GM10266 (cell line): ENCODE results near the gene FHL2.
"Not testable (repeated sequence)": the region's sequence is repeated elsewhere in the genome, so short reads cannot be mapped to it uniquely, and the experiment has no call there.

Source experiments
- DNase-seq: peaks from one replicate; pipeline ENCODE4 v3.0.0; 2012; ENCODE audit errors: extremely low spot score
- TF ChIP-seq, protein P1 (sequence below): IDR thresholded peaks from 2 replicates; pipeline ENCODE4 v1.5.1; 2012; ENCODE audit warnings: mild to moderate bottlenecking, low read depth; ENCODE audit not compliant: control insufficient read depth, insufficient read depth; ENCODE audit errors: missing control alignments

Gene FHL2

DNA sequence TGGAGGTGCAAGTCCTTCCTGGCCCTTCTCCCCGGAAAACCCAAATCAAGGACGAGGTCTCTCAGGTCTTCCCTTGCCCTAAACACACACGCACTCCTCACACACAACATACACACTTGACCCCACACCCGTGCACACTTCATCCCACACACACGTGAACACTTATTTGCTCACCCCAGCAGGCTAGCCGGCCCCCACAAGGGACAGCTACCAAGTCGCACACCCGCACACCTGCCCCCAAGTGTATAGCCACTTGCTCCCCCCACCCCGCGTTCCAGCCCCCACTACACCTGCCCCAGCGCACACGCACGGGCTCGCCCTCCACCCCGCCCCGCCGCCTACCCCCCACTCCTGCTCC is 69.7 kb downstream of the FHL2 start:
- peak; percentile 57 for DNase-seq
- TF ChIP-seq, protein P1, sequence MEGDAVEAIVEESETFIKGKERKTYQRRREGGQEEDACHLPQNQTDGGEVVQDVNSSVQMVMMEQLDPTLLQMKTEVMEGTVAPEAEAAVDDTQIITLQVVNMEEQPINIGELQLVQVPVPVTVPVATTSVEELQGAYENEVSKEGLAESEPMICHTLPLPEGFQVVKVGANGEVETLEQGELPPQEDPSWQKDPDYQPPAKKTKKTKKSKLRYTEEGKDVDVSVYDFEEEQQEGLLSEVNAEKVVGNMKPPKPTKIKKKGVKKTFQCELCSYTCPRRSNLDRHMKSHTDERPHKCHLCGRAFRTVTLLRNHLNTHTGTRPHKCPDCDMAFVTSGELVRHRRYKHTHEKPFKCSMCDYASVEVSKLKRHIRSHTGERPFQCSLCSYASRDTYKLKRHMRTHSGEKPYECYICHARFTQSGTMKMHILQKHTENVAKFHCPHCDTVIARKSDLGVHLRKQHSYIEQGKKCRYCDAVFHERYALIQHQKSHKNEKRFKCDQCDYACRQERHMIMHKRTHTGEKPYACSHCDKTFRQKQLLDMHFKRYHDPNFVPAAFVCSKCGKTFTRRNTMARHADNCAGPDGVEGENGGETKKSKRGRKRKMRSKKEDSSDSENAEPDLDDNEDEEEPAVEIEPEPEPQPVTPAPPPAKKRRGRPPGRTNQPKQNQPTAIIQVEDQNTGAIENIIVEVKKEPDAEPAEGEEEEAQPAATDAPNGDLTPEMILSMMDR: no peak

DNA sequence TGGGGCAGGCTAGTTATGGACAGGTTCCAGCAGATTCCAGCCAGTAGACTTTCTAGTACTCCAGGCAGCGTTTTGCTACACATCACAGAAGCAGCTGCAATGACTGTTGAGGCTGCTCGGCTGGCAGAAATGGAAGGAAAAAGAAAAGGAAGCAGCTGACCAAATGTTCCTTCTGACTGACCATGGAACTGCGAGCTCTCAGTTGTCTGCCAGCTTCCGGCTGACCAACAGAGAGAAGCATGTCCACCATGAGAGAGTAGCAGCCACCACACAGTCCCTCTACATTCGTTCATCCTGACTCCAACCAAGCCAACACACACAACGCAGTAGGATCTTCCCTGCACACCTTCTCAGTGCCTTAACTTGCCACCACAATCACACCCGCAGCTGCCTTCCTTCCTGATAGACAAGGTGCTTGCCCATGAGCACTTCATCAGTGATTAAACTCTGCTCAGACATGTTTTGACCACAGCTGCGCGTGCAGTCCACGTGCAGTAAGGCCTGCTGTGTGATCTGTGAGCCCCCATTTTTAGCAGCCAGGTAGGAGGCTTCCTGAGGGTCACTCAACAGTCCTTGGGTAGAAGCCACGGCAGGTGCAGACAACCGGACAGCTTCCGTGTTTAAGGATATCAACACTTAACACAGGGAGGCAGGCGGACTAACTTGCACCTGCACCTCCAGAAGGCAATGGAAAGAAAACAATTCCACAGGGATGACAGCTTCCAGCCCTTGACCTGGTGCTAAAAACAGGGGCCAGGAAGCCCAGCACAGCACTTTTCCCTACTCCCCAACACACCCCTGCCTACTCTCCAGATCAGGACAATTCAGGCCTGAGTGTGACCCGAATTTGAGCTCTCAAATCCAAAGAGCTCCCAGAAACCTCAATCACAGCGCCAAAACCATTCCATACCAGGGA is 70.3 kb downstream of the FHL2 start:
- TF ChIP-seq, protein P1: no peak
- DNase-seq: peak; percentile 58

DNA sequence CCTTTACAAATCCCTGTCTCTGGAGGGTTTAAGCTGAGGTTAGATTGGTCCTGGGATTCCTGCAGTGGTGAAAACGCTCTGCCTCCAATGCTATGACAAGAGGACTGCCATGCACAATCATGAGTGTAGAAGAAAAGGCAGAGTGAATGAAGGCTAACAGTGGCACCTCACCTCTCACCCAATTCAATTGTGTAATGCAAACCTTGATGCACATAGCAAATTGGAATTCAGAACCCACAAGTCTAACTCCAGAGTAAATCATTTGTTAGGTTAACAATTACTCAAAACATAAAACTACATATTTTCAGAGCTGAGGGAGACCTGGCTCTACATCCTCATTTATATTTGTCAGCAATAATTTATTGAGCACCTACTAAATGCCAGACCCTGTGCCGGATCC is 71.2 kb downstream of the FHL2 start:
- TF ChIP-seq, protein P1: no peak
- DNase-seq: no peak

DNA sequence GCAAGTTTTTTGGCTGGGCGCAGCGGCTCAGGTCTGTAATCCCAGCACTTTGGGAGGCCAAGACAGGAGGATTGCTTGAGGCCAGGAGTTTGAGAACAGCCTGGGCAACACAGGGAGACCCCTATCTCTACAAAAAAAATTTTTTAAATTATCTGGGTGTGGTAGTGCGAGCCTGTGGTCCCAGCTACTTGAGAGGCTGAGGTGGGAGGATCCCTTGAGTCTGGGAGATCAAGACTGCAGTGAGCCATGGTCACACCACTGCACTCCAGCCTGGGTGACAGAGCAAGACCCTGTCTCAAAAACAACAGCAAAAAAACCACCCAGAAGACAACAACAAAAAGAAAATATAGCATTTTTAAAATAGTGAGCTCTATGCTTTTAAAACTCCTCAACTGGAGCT is 71.6 kb downstream of the FHL2 start:
- DNase-seq: not testable (repeated sequence)

DNA sequence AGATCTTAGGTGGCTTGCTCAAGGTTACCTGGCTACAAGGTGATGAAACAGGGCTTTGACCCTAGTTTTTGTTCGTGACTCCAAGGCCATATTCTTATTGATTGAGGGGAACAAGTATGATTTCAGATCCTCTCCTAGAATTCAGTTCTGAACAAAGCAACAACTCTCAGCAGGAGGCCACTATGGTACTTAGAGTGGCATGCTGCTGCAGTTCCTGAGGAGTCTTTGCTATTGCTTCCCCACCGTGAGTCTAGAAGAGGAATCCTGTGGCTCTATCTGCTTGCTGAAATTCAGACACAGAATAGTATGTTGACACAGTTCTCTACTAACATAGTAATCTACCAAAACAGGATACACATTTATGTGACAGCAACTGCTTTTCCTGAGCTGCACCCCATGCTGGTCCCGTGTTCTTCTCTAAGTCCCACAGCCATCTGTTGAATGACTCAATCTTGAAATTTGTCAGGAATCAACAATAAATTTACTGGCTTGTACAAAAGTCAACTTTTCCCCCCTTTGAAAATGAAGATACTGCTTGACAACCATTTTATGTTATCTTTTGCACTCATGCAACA is 73.4 kb downstream of the FHL2 start:
- no peak for DNase-seq

DNA sequence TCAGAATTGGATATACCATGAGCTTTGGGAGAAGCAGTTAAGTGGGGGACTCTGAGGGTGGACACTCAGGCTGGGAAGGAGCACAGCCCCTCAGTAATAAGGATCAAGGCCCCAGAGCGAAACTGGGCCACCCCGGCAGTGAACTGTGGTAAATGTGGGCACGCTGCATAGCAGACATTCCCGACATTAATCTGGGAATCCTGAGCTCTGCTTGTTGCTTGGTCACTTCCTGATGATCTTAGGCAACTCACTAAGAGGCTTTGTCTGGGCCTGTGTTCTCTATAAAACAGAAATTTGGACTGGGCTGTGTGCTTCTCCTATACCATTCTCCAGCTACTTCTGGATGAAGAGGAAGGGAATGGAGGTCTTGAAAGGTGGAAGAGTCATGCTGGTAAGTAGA is 74.1 kb downstream of the FHL2 start:
- DNase-seq: no peak
- TF ChIP-seq, protein P1: no peak

More for the DNA sequence above, 73.4 kb downstream of the FHL2 start:
- TF ChIP-seq, protein P1: no peak

DNA sequence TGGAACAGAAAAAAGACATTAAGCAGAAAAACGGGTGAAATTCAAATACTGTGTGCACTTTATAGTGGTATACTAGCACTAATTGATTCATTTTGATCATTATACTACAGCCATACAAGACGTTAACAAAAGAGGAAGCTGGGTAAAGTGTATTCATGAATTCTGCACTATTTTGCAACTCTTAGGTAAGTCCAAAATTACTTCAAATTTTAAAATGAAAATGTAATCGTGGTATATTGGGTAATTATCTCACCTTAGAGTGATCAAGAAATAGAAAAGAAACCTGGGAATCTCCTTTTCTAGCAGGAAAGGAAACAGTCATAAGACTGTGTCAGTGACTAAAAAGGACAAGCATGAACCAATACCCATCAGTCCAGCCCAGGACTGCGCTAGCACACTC is 74.8 kb downstream of the FHL2 start:
- DNase-seq: no peak
- TF ChIP-seq, protein P1: no peak
